Measurements from ENCODE around the gene CLSTN2. TPM values are rescaled to one million over a fixed set of nuclear protein-coding genes. Genes with fewer than 3 reads are reported as not detected.

Gene CLSTN2
- total and polyA plus RNA-seq, 2 of the 8 experiments (the other 6 are each of a cell fraction or from before 2014, with no cell fraction given): 0.39 to 0.52 TPM

GRCh38 chr3:140078343-140078742 lies 143.4 kb downstream of the CLSTN2 start:
- TF ChIP-seq CREB1 (IDR thresholded peaks at IDR 0.05) (no peak), NRF1 (IDR thresholded peaks at IDR 0.05; ENCODE audit: low read depth, low read length) (no peak), HDAC2 (IDR thresholded peaks at IDR 0.05; ENCODE audit: borderline replicate concordance in 1 of 2, low read depth in 2 of 2, low read length in 2 of 2) (no peak), SP2 (IDR thresholded peaks at IDR 0.05; ENCODE audit: low read length) (no peak), BCL11A (IDR thresholded peaks at IDR 0.05; ENCODE audit: low read depth in 2 of 2, low read length in 2 of 2) (no peak), TAF7 (optimal IDR thresholded peaks at IDR 0.05; ENCODE audit: borderline replicate concordance, low read depth, low read length) (no peak)
- H2BK12ac ChIP-seq (ENCODE audit: low read depth, low read length): no peak overlapping the region
- H4K5ac ChIP-seq (ENCODE audit: insufficient read length, low read depth, low read length): no peak overlapping the region
- no peaks in the 10 kb centered on the region for H4K20me1 ChIP-seq (replicated peaks in 1 of 2; ENCODE audit: control insufficient read depth in 1 of 2, insufficient read depth in 2 of 2, low read length in 2 of 2)
- H3K14ac ChIP-seq (ENCODE audit: insufficient read length): no peak overlapping the region
- ChIA-PET CTCF (ENCODE audit: partially characterized antibody) (interaction anchor here (0.9 to 1.0 kb wide), 2 partner anchors 9 kb away, joined by 4 to 6 read pairs; no protein-coding TSS in a partner anchor), POLR2A (ENCODE audit: partially characterized antibody) (interaction anchor here (1.9 kb wide), 1 partner anchor 12 kb away, joined by 4 read pairs; no protein-coding TSS in a partner anchor)
- no peak overlapping the region for H3K4ac ChIP-seq (replicated peaks; ENCODE audit: insufficient read length, low read depth, low read length)
- H3K9ac ChIP-seq (replicated peaks in 1 of 4; ENCODE audit: extremely low read depth in 1 of 4, low read depth in 3 of 4, low read length in 3 of 4): no peak overlapping the region
- no peak for DNase-seq (ENCODE audit: low read depth in 1 of 2, low spot score in 2 of 2)
- no peaks in the 10 kb centered on the region for H3K79me1 ChIP-seq (ENCODE audit: low read depth, low read length)
- no peak overlapping the region for H3K27ac ChIP-seq (ENCODE audit: low read depth, low read length)
- no peak overlapping the region for H2BK20ac ChIP-seq (ENCODE audit: low read length)
- no peak overlapping the region for H2BK120ac ChIP-seq (replicated peaks; ENCODE audit: low read depth, low read length)
- no peaks in the 10 kb centered on the region for H3K23me2 ChIP-seq (ENCODE audit: low read depth, low read length)
- H3K4me1 ChIP-seq (replicated peaks in 1 of 4; ENCODE audit: control insufficient read depth in 3 of 4, insufficient read depth in 4 of 4, low read length in 3 of 4): no peaks in the 10 kb centered on the region
- no peak overlapping the region for H4K8ac ChIP-seq (ENCODE audit: extremely low read depth, insufficient read depth, low read length)
- no peak overlapping the region for H4K91ac ChIP-seq (replicated peaks; ENCODE audit: insufficient read length, low read length)
- WGBS, 2 experiments (ENCODE audit: extremely low coverage in 1 of 2, insufficient coverage in 1 of 2, insufficient read length in 1 of 2, insufficient replicate concordance in 2 of 2, low coverage in 1 of 2, low lambda C conversion rate in 2 of 2, missing lambda C conversion rate in 1 of 2): 97% methylated on average over 4 of the region's 4 CpGs; no CpG with 5 or more reads in 1 of the 2 experiments
- no peak overlapping the region for H2BK5ac ChIP-seq (ENCODE audit: low read depth, low read length)
- H3K23ac ChIP-seq (ENCODE audit: insufficient read length): no peak overlapping the region
- H3K79me2 ChIP-seq (ENCODE audit: control insufficient read depth in 1 of 2, insufficient read depth in 2 of 2, low read length in 2 of 2): no peaks in the 10 kb centered on the region
- no peaks in the 10 kb centered on the region for H3K36me3 ChIP-seq (ENCODE audit: control insufficient read depth in 2 of 4, insufficient read depth in 4 of 4, low read length in 3 of 4)
- no peak overlapping the region for H2BK15ac ChIP-seq (ENCODE audit: low read length)
- H3K18ac ChIP-seq (ENCODE audit: extremely low read depth, low read length): no peak overlapping the region
- H3K4me2 ChIP-seq (ENCODE audit: insufficient read depth in 1 of 2, low read depth in 2 of 2, low read length in 2 of 2): no peak overlapping the region
- no peak overlapping the region for H2AFZ ChIP-seq (ENCODE audit: low read length)
- H3K4me3 ChIP-seq (ENCODE audit: extremely low read depth in 1 of 4, insufficient read depth in 2 of 4, low read depth in 3 of 4, low read length in 4 of 4): no peak overlapping the region
- no peak for FAIRE-seq
- H3K56ac ChIP-seq (replicated peaks; ENCODE audit: insufficient read length, low read depth, low read length): no peak overlapping the region
- H2AK5ac ChIP-seq (ENCODE audit: low read depth, low read length): no peak overlapping the region
- no peaks in the 10 kb centered on the region for H3K27me3 ChIP-seq (replicated peaks in 1 of 4; ENCODE audit: control insufficient read depth in 3 of 4, extremely low read depth in 1 of 4, insufficient read depth in 3 of 4, low read length in 3 of 4)
- no peaks in the 10 kb centered on the region for H3K9me3 ChIP-seq (ENCODE audit: insufficient read depth in 2 of 2, low read depth in 1 of 2, low read length in 1 of 2)

Measured in H1 (cell line).